ENCODE data around the gene SMIM9.

Gene SMIM9

GRCh38 chrX:154780968-154781367, 53.5 kb downstream of the SMIM9 start:
- Histone ChIP-seq H3K4me3 (no peak overlapping the region), H3K27ac (no peak overlapping the region), H3K9me3 (ENCODE audit: low read depth, low read length) (no peaks in the 10 kb centered on the region), H3K36me3 (ENCODE audit: insufficient read depth, low read length) (peaks cover 22% of the 10 kb centered on the region), H3K9ac (ENCODE audit: insufficient read length) (no peak overlapping the region)
- TF ChIP-seq EZH2 (IDR thresholded peaks at IDR 0.05) (no peak), FOXP2 (optimal IDR thresholded peaks at IDR 0.05; ENCODE audit: control extremely low read depth, extremely low read length, insufficient read depth) (no peak), POLR2AphosphoS5 (IDR thresholded peaks at IDR 0.05; ENCODE audit: borderline replicate concordance, low read depth, low read length) (no peak)
- no peak for DNase-seq (ENCODE audit: low read depth, low spot score)

GRCh38 chrX:154779261-154779660, 55.2 kb downstream of the SMIM9 start:
- TF ChIP-seq EZH2 (IDR thresholded peaks at IDR 0.05) (no peak), POLR2AphosphoS5 (IDR thresholded peaks at IDR 0.05; ENCODE audit: borderline replicate concordance, low read depth, low read length) (no peak; the same call in 1 of the 2 replicates), FOXP2 (optimal IDR thresholded peaks at IDR 0.05; ENCODE audit: control extremely low read depth, extremely low read length, insufficient read depth) (no peak)
- Histone ChIP-seq H3K9me3 (ENCODE audit: low read depth, low read length) (no peaks in the 10 kb centered on the region), H3K27ac (no peak overlapping the region), H3K36me3 (ENCODE audit: insufficient read depth, low read length) (peaks cover 39% of the 10 kb centered on the region), H3K9ac (ENCODE audit: insufficient read length) (no peak overlapping the region), H3K4me3 (no peak overlapping the region)
- no peak for DNase-seq (ENCODE audit: low read depth, low spot score)

GRCh38 chrX:154776753-154777152, 57.7 kb downstream of the SMIM9 start:
- no peak overlapping the region for H3K4me3 ChIP-seq
- H3K27ac ChIP-seq = no peak overlapping the region
- DNase-seq (ENCODE audit: low read depth, low spot score) = no peak
- peaks cover 57% of the 10 kb centered on the region for H3K36me3 ChIP-seq (ENCODE audit: insufficient read depth, low read length)
- no peak overlapping the region for H3K9ac ChIP-seq (ENCODE audit: insufficient read length)
- H3K9me3 ChIP-seq (ENCODE audit: low read depth, low read length) = no peaks in the 10 kb centered on the region
- TF ChIP-seq EZH2 (IDR thresholded peaks at IDR 0.05) (no peak), POLR2AphosphoS5 (IDR thresholded peaks at IDR 0.05; ENCODE audit: borderline replicate concordance, low read depth, low read length) (no peak), FOXP2 (optimal IDR thresholded peaks at IDR 0.05; ENCODE audit: control extremely low read depth, extremely low read length, insufficient read depth) (no peak)

GRCh38 chrX:154775419-154776349, 58.8 kb downstream of the SMIM9 start:
- peaks cover 68% of the 10 kb centered on the region for H3K36me3 ChIP-seq (ENCODE audit: insufficient read depth, low read length)
- no peak overlapping the region for H3K4me3 ChIP-seq
- no peak overlapping the region for H3K27ac ChIP-seq
- H3K9ac ChIP-seq (ENCODE audit: insufficient read length) = no peak overlapping the region
- H3K9me3 ChIP-seq (ENCODE audit: low read depth, low read length) = no peaks in the 10 kb centered on the region
- no peak for TF ChIP-seq FOXP2 (optimal IDR thresholded peaks at IDR 0.05; ENCODE audit: control extremely low read depth, extremely low read length, insufficient read depth)
- TF ChIP-seq EZH2 (IDR thresholded peaks at IDR 0.05) = no peak
- TF ChIP-seq POLR2AphosphoS5 (IDR thresholded peaks at IDR 0.05; ENCODE audit: borderline replicate concordance, low read depth, low read length) = no peak
- no peak for DNase-seq (ENCODE audit: low read depth, low spot score)

GRCh38 chrX:154774622-154775021, 59.8 kb downstream of the SMIM9 start:
- no peak overlapping the region for H3K4me3 ChIP-seq
- no peaks in the 10 kb centered on the region for H3K9me3 ChIP-seq (ENCODE audit: low read depth, low read length)
- no peak overlapping the region for H3K9ac ChIP-seq (ENCODE audit: insufficient read length)
- peaks cover 77% of the 10 kb centered on the region for H3K36me3 ChIP-seq (ENCODE audit: insufficient read depth, low read length)
- TF ChIP-seq POLR2AphosphoS5 (IDR thresholded peaks at IDR 0.05; ENCODE audit: borderline replicate concordance, low read depth, low read length) = no peak
- TF ChIP-seq FOXP2 (optimal IDR thresholded peaks at IDR 0.05; ENCODE audit: control extremely low read depth, extremely low read length, insufficient read depth) = no peak
- no peak for TF ChIP-seq EZH2 (IDR thresholded peaks at IDR 0.05)
- no peak for DNase-seq (ENCODE audit: low read depth, low spot score)
- no peak overlapping the region for H3K27ac ChIP-seq

Measured in SK-N-MC (cell line).